ENCODE measurements around the gene PNPT1. TPM values are rescaled to one million over a fixed set of nuclear protein-coding genes. Genes with fewer than 3 reads are reported as not detected.

The PNPT1 gene
- total RNA-seq, 1 donor from 2014 or later: 27.5 TPM

DNA sequence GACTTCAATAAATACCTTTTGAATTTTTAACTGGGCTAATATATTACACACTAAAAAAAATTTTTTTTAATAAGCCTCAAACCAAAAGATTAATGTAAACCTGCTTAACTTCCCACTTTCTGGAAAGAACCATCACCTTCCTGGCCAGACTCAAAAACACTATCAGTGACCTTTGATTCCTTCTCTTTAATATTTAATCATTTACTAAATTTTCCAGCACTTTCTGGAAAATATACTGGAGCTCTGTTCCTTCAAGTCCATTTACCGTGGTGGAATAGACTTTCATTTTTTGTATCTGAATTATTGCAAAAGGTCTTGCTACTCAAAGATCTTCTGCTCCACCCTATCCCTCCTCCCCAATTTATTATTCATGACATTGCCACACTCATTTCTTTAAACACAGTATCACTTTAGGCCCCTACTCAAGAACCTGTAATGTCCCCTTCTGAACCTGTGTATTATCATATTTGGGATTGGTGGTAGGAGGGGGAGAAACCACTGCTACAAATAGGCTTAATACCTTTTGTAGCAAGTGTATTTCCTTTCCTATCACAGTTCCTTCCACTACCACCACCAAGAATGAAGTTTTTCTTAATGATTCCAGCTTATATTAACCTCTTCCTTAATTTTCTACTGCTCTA lies 83.6 kb downstream of the PNPT1 start:
- Mint-ChIP-seq H3K27me3 (no peaks in the 10 kb centered on the region), H3K9me3 (ENCODE audit: low read depth) (no peaks in the 10 kb centered on the region), H3K4me3 (ENCODE audit: low read depth) (no peak overlapping the region), H3K36me3 (ENCODE audit: insufficient read depth) (peaks cover 14% of the 10 kb centered on the region), H3K4me1 (ENCODE audit: low read depth) (peaks cover 13% of the 10 kb centered on the region), H3K27ac (peak overlapping the region; percentile 62)
- TF ChIP-seq, protein P1, sequence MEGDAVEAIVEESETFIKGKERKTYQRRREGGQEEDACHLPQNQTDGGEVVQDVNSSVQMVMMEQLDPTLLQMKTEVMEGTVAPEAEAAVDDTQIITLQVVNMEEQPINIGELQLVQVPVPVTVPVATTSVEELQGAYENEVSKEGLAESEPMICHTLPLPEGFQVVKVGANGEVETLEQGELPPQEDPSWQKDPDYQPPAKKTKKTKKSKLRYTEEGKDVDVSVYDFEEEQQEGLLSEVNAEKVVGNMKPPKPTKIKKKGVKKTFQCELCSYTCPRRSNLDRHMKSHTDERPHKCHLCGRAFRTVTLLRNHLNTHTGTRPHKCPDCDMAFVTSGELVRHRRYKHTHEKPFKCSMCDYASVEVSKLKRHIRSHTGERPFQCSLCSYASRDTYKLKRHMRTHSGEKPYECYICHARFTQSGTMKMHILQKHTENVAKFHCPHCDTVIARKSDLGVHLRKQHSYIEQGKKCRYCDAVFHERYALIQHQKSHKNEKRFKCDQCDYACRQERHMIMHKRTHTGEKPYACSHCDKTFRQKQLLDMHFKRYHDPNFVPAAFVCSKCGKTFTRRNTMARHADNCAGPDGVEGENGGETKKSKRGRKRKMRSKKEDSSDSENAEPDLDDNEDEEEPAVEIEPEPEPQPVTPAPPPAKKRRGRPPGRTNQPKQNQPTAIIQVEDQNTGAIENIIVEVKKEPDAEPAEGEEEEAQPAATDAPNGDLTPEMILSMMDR (IDR thresholded peaks at IDR 0.05; ENCODE audit: unreplicated experiment): no peak
- DNase-seq (ENCODE audit: low spot score, unreplicated experiment): no peak

DNA sequence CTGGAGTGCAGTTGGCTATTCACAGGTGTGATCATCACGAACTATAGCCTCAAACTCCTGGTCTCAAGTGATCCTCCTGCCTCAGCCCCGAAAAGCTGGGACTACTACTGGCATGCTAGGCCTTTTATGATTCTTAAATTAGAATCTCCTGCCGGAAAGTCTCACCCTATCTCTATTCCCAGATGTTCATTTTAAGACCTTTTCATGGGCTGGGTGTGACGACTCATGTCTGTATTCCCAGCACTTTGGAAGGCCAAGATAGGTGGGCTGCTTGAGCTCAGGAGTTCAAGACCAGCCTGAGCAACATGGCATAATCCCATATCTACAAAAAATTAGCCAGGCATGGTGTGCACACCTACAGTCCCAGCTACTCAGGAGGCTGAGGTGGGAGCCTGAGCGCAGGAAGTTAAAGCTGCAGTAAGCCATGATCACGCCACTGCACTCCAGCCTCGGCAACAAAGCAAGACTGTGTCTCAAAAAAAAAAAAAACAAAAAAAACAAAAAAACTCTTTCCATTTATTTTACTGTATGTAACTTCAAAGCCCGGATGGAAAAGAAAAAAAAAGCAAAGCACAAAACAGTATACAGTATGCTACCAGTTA lies 84.3 kb downstream of the PNPT1 start:
- Mint-ChIP-seq H3K9me3 (ENCODE audit: low read depth) (no peaks in the 10 kb centered on the region), H3K27me3 (no peaks in the 10 kb centered on the region), H3K4me3 (ENCODE audit: low read depth) (no peak overlapping the region), H3K27ac (peak overlapping the region; percentile 62), H3K36me3 (ENCODE audit: insufficient read depth) (peaks cover 14% of the 10 kb centered on the region), H3K4me1 (ENCODE audit: low read depth) (peaks cover 13% of the 10 kb centered on the region)
- no peak for DNase-seq (ENCODE audit: low spot score, unreplicated experiment)
- TF ChIP-seq, protein P1 (IDR thresholded peaks at IDR 0.05; ENCODE audit: unreplicated experiment): no peak

DNA sequence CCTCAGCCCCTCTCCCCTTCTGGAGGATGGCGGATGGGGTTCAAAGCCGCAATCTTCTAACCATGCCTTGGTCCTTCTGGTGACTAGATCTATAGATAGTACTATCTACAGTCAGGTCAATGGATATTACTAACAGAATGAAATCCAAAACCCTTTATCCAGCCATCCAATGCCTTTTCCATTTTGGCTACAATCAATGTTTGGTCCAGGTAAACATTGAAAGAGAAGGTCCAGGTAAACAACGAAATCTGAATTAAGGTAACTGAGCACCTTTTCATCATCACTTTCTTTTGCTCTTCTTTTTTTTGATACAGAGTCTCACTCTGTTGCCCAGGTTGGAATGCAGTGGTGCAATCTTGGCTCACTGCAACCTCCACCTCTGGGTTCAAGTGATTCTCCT lies 85.9 kb downstream of the PNPT1 start:
- Mint-ChIP-seq H3K4me1 (ENCODE audit: low read depth) (peaks cover 13% of the 10 kb centered on the region), H3K27ac (no peak overlapping the region)

DNA sequence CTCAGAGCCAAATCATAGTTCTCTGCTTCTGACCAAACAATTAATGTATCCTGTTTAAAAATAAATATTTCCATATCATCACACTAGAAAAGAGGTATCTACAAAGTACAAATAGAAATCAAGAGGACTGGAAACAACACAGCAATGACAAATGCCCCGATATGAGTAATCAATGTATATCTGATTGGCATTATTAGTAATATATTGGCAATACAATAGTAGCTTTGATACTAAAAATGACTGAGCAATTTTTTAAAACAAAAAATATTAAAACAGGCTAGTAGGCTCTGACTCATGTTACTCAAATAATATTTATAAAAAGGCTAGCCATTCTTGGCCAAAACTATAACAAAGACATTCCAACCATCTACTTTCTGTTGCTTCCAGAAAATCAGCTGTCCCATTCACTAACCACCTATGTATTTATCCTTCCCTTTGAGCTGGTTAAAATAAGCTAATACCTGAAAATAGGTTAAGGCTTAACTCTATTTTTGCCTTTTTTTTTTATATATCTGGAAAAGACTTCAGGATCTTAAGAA lies 89.5 kb downstream of the PNPT1 start:
- no peak overlapping the region for H3K27ac Mint-ChIP-seq
- H3K36me3 Mint-ChIP-seq (ENCODE audit: insufficient read depth): peaks cover 16% of the 10 kb centered on the region
- no peak overlapping the region for H3K4me3 Mint-ChIP-seq (ENCODE audit: low read depth)
- no peak for DNase-seq (ENCODE audit: low spot score, unreplicated experiment)
- TF ChIP-seq, protein P1 (IDR thresholded peaks at IDR 0.05; ENCODE audit: unreplicated experiment): no peak
- H3K9me3 Mint-ChIP-seq (ENCODE audit: low read depth): no peaks in the 10 kb centered on the region
- no peaks in the 10 kb centered on the region for H3K27me3 Mint-ChIP-seq
- peaks cover 2% of the 10 kb centered on the region for H3K4me1 Mint-ChIP-seq (ENCODE audit: low read depth)

More for the DNA sequence above, 85.9 kb downstream of the PNPT1 start:
- Mint-ChIP-seq H3K9me3 (ENCODE audit: low read depth) (no peaks in the 10 kb centered on the region), H3K36me3 (ENCODE audit: insufficient read depth) (peaks cover 9% of the 10 kb centered on the region), H3K4me3 (ENCODE audit: low read depth) (no peak overlapping the region), H3K27me3 (no peaks in the 10 kb centered on the region)
- no peak for DNase-seq (ENCODE audit: low spot score, unreplicated experiment)
- TF ChIP-seq, protein P1 (IDR thresholded peaks at IDR 0.05; ENCODE audit: unreplicated experiment): no peak

DNA sequence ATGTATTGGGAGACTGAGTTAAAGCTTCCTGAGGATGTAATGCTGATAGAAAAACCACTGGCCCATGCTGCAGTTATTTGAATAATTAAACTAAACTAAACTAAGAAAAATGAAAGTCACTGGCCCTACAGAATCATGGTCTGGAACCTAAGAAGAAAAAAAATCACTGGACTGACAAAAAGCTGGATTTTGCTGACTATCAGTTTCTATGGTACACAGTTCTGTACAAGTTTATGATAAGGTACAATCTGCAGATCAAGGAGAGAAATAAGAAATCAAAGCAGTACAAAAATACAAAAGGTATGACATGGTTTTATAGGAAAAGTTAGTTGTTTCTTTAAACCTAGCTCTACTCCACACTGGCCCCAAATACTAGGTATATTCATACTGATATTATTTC lies 91.8 kb downstream of the PNPT1 start:
- no peak for DNase-seq (ENCODE audit: low spot score, unreplicated experiment)
- no peaks in the 10 kb centered on the region for H3K27me3 Mint-ChIP-seq
- peaks cover 17% of the 10 kb centered on the region for H3K36me3 Mint-ChIP-seq (ENCODE audit: insufficient read depth)
- H3K4me1 Mint-ChIP-seq (ENCODE audit: low read depth): no peaks in the 10 kb centered on the region
- TF ChIP-seq, protein P1 (IDR thresholded peaks at IDR 0.05; ENCODE audit: unreplicated experiment): no peak
- no peaks in the 10 kb centered on the region for H3K9me3 Mint-ChIP-seq (ENCODE audit: low read depth)
- H3K4me3 Mint-ChIP-seq (ENCODE audit: low read depth): no peak overlapping the region
- no peak overlapping the region for H3K27ac Mint-ChIP-seq

All from progenitor cell of endocrine pancreas (in vitro differentiated cells).